Endothelial cell of umbilical vein (primary cell): ENCODE results near the gene SYNGR1.

ENCODE experiments used
- CTCF ChIP-seq, 2 donors: IDR thresholded peaks; 1 replicate in 1 of 2; 2 replicates in 1 of 2; pipeline ENCODE4 v1.5.1; 2011; ENCODE audit warnings: low read length in 2 of 2, mild to moderate bottlenecking in 2 of 2, moderate library complexity in 2 of 2, control low read depth in 1 of 2, inconsistent platforms in 1 of 2, low read depth in 1 of 2; ENCODE audit not compliant: insufficient read depth in 1 of 2; ENCODE audit errors: extremely low read depth in 1 of 2
- EZH2 ChIP-seq: IDR thresholded peaks from 2 replicates; pipeline ENCODE4 v1.6.1; 2012; ENCODE audit warnings: borderline replicate concordance, low read depth, mild to moderate bottlenecking, moderate library complexity, low read length, inconsistent platforms; ENCODE audit not compliant: severe bottlenecking
- FOS ChIP-seq: IDR thresholded peaks from 2 replicates; pipeline ENCODE4 v1.6.1; 2011; ENCODE audit warnings: mild to moderate bottlenecking, low read length, moderate library complexity, borderline replicate concordance; ENCODE audit not compliant: insufficient read depth
- GATA2 ChIP-seq: IDR thresholded peaks from 2 replicates; pipeline ENCODE4 v1.7.0; 2011; ENCODE audit warnings: low read depth, mild to moderate bottlenecking, moderate library complexity, mixed read lengths, low read length; ENCODE audit not compliant: insufficient read length, insufficient read depth
- JUN ChIP-seq: IDR thresholded peaks from 2 replicates; pipeline ENCODE4 v1.6.1; 2011; ENCODE audit warnings: borderline replicate concordance, low read depth; ENCODE audit not compliant: insufficient read length, insufficient read depth
- MAX ChIP-seq: IDR thresholded peaks from 2 replicates; pipeline ENCODE4 v1.6.1; 2011; ENCODE audit not compliant: insufficient read depth, insufficient read length
- MYC ChIP-seq: IDR thresholded peaks from one replicate; pipeline ENCODE4 v1.6.1; 2011; ENCODE audit warnings: mild to moderate bottlenecking, low read depth, low read length
- POLR2A ChIP-seq: IDR thresholded peaks from 2 replicates; pipeline ENCODE4 v1.6.1; 2012; ENCODE audit warnings: low read depth, mild to moderate bottlenecking, control low read depth, low read length
- POLR2AphosphoS5 ChIP-seq: IDR thresholded peaks from 2 replicates; pipeline ENCODE4 v1.6.1; 2012; ENCODE audit warnings: low read depth, mild to moderate bottlenecking, control low read depth, low read length, moderate library complexity; ENCODE audit not compliant: insufficient read depth

GRCh38 chr22:39384750-39385480 is 35.1 kb downstream of the SYNGR1 start:
- TF ChIP-seq CTCF (IDR thresholded peaks at IDR 0.05; ENCODE audit: extremely low read depth in 1 of 2, insufficient read depth in 1 of 2, low read depth in 1 of 2, low read length in 2 of 2), result peak; percentile 27 to 52
- no peak for TF ChIP-seq POLR2A
- no peak for TF ChIP-seq EZH2
- no peak for TF ChIP-seq MAX
- TF ChIP-seq MYC, result no peak
- no peak for TF ChIP-seq POLR2AphosphoS5
- no peak for TF ChIP-seq JUN
- no peak for TF ChIP-seq FOS
- TF ChIP-seq GATA2, result no peak
